ENCODE data around the gene SNAPIN.
"Not testable (repeated sequence)": the region's sequence is repeated elsewhere in the genome, so short reads cannot be mapped to it uniquely, and the experiment has no call there.

The SNAPIN gene

GRCh38 chr1:153669606-153670005 lies 11.1 kb downstream of the SNAPIN start:
- H3K27me3 Mint-ChIP-seq = no peaks in the 10 kb centered on the region
- H3K36me3 Mint-ChIP-seq = peaks cover 22% of the 10 kb centered on the region
- H3K4me1 Mint-ChIP-seq = peaks cover 15% of the 10 kb centered on the region
- H3K4me3 Mint-ChIP-seq = no peak overlapping the region
- DNase-seq (ENCODE audit: low spot score in 2 of 2) (no peak), ATAC-seq (ENCODE audit: low read depth) (no peak)
- H3K9me3 Mint-ChIP-seq = no peaks in the 10 kb centered on the region
- no peak overlapping the region for H3K27ac Mint-ChIP-seq

- H3K4me1 Mint-ChIP-seq = peaks cover 15% of the 10 kb centered on the region
- no peak overlapping the region for H3K27ac Mint-ChIP-seq
- ATAC-seq (ENCODE audit: low read depth) (peak; percentile 0), DNase-seq (ENCODE audit: low spot score in 2 of 2) (no peak)
- H3K36me3 Mint-ChIP-seq = peaks cover 15% of the 10 kb centered on the region
- no peak overlapping the region for H3K4me3 Mint-ChIP-seq
- H3K9me3 Mint-ChIP-seq = no peaks in the 10 kb centered on the region
- no peaks in the 10 kb centered on the region for H3K27me3 Mint-ChIP-seq
Measured at GRCh38 chr1:153670257-153670858, 11.9 kb downstream of the SNAPIN start.

- H3K27ac Mint-ChIP-seq = no peak within 1 kb of the TSS
- H3K4me3 Mint-ChIP-seq = no peak within 1 kb of the TSS
- H3K9me3 Mint-ChIP-seq = no peaks in the 10 kb centered on the region
- H3K36me3 Mint-ChIP-seq = peaks cover 13% of the 10 kb centered on the region
- DNase-seq (ENCODE audit: low spot score in 2 of 2) (peak; percentile 91 to 98), ATAC-seq (ENCODE audit: low read depth) (peak; percentile 88)
- peaks cover 15% of the 10 kb centered on the region for H3K4me1 Mint-ChIP-seq
- no peaks in the 10 kb centered on the region for H3K27me3 Mint-ChIP-seq
Measured at GRCh38 chr1:153670859-153671627, 12.5 kb downstream of the SNAPIN start, which contains the start of gene ILF2. TSS of gene ILF2 (minus strand) at chr1:153670993. CDS start at chr1:153670922, 71 bp downstream.

- H3K36me3 Mint-ChIP-seq = peaks cover 13% of the 10 kb centered on the region
- not testable (repeated sequence) for H3K27ac Mint-ChIP-seq
Measured at GRCh38 chr1:153671628-153672353, 13.3 kb downstream of the SNAPIN start.

GRCh38 chr1:153673511-153673910 lies 15.0 kb downstream of the SNAPIN start:
- Mint-ChIP-seq H3K9me3 (no peaks in the 10 kb centered on the region), H3K4me1 (peaks cover 23% of the 10 kb centered on the region), H3K36me3 (peaks cover 2% of the 10 kb centered on the region), H3K27ac (peak overlapping the region; percentile 87), H3K4me3 (peak overlapping the region; percentile 56), H3K27me3 (peaks cover 14% of the 10 kb centered on the region)
- DNase-seq (ENCODE audit: low spot score in 2 of 2) (no peak), ATAC-seq (ENCODE audit: low read depth) (no peak)

More at GRCh38 chr1:153671628-153672353, 13.3 kb downstream of the SNAPIN start:
- not testable (repeated sequence) for H3K27me3 Mint-ChIP-seq, H3K4me3 Mint-ChIP-seq, H3K9me3 Mint-ChIP-seq
- peaks cover 15% of the 10 kb centered on the region for H3K4me1 Mint-ChIP-seq
- DNase-seq (ENCODE audit: low spot score in 2 of 2) (peak; percentile 32 to 56), ATAC-seq (ENCODE audit: low read depth) (peak; percentile 25)

- H3K27ac Mint-ChIP-seq = no peak overlapping the region
- peak overlapping the region; percentile 87 for H3K4me3 Mint-ChIP-seq
- ATAC-seq (ENCODE audit: low read depth) (peak; percentile 51), DNase-seq (ENCODE audit: low spot score in 2 of 2) (peak; percentile 48 to 58)
- H3K4me1 Mint-ChIP-seq = peaks cover 22% of the 10 kb centered on the region
- peaks cover 30% of the 10 kb centered on the region for H3K27me3 Mint-ChIP-seq
- no peaks in the 10 kb centered on the region for H3K36me3 Mint-ChIP-seq
- no peaks in the 10 kb centered on the region for H3K9me3 Mint-ChIP-seq
Measured at GRCh38 chr1:153677718-153678518, 19.4 kb downstream of the SNAPIN start.

GRCh38 chr1:153678519-153679336 lies 20.2 kb downstream of the SNAPIN start, which contains the start of gene NPR1:
TSS of gene NPR1 (plus strand) at chr1:153678688. CDS start at chr1:153679109, 421 bp downstream.
- H3K27ac Mint-ChIP-seq = no peak within 1 kb of the TSS

GRCh38 chr1:153679337-153680119 lies 21.0 kb downstream of the SNAPIN start:
- H3K27ac Mint-ChIP-seq = peak overlapping the region; percentile 2

More at GRCh38 chr1:153678519-153679336, 20.2 kb downstream of the SNAPIN start, which contains the start of gene NPR1:
- DNase-seq (ENCODE audit: low spot score in 2 of 2) (peak; percentile 15 to 36), ATAC-seq (ENCODE audit: low read depth) (peak; percentile 50)
- Mint-ChIP-seq H3K36me3 (no peaks in the 10 kb centered on the region), H3K4me1 (peaks cover 22% of the 10 kb centered on the region), H3K4me3 (peak within 1 kb of the TSS; percentile 87), H3K9me3 (no peaks in the 10 kb centered on the region), H3K27me3 (peaks cover 33% of the 10 kb centered on the region)

GRCh38 chr1:153680120-153680403 lies 21.6 kb downstream of the SNAPIN start:
- DNase-seq (ENCODE audit: low spot score in 2 of 2) = no peak
- peak overlapping the region; percentile 2 for H3K27ac Mint-ChIP-seq
- H3K27me3 Mint-ChIP-seq = peaks cover 37% of the 10 kb centered on the region
- no peak for ATAC-seq (ENCODE audit: low read depth)
- no peaks in the 10 kb centered on the region for H3K9me3 Mint-ChIP-seq
- H3K4me3 Mint-ChIP-seq = peak overlapping the region; percentile 82
- no peaks in the 10 kb centered on the region for H3K36me3 Mint-ChIP-seq
- peaks cover 22% of the 10 kb centered on the region for H3K4me1 Mint-ChIP-seq

More at GRCh38 chr1:153679337-153680119, 21.0 kb downstream of the SNAPIN start:
- H3K36me3 Mint-ChIP-seq = no peaks in the 10 kb centered on the region
- peak overlapping the region; percentile 87 for H3K4me3 Mint-ChIP-seq
- no peaks in the 10 kb centered on the region for H3K9me3 Mint-ChIP-seq
- H3K27me3 Mint-ChIP-seq = peaks cover 37% of the 10 kb centered on the region
- DNase-seq (ENCODE audit: low spot score in 2 of 2) (peak; percentile 26 to 55), ATAC-seq (ENCODE audit: low read depth) (peak; percentile 69)
- peaks cover 22% of the 10 kb centered on the region for H3K4me1 Mint-ChIP-seq

- DNase-seq (ENCODE audit: low spot score in 2 of 2) (no peak), ATAC-seq (ENCODE audit: low read depth) (no peak)
- Mint-ChIP-seq H3K4me3 (no peak overlapping the region), H3K36me3 (no peaks in the 10 kb centered on the region), H3K27me3 (peaks cover 32% of the 10 kb centered on the region), H3K9me3 (no peaks in the 10 kb centered on the region), H3K4me1 (peaks cover 18% of the 10 kb centered on the region), H3K27ac (no peak overlapping the region)
Measured at GRCh38 chr1:153682730-153683129, 24.2 kb downstream of the SNAPIN start.

- Mint-ChIP-seq H3K4me1 (peaks cover 13% of the 10 kb centered on the region), H3K4me3 (no peak overlapping the region), H3K27ac (no peak overlapping the region), H3K36me3 (no peaks in the 10 kb centered on the region), H3K27me3 (peaks cover 28% of the 10 kb centered on the region), H3K9me3 (no peaks in the 10 kb centered on the region)
- ATAC-seq (ENCODE audit: low read depth) (no peak), DNase-seq (ENCODE audit: low spot score in 2 of 2) (no peak)
Measured at GRCh38 chr1:153683854-153684253, 25.4 kb downstream of the SNAPIN start.

GRCh38 chr1:153684892-153685291 lies 26.4 kb downstream of the SNAPIN start:
- Mint-ChIP-seq H3K9me3 (no peaks in the 10 kb centered on the region), H3K4me1 (peaks cover 15% of the 10 kb centered on the region), H3K36me3 (no peaks in the 10 kb centered on the region), H3K4me3 (no peak overlapping the region), H3K27ac (no peak overlapping the region), H3K27me3 (peaks cover 27% of the 10 kb centered on the region)
- DNase-seq (ENCODE audit: low spot score in 2 of 2) = no peak
- no peak for ATAC-seq (ENCODE audit: low read depth)
